OCI-LY7 (cell line): ENCODE results near the gene IL1RAPL1. TPM values are rescaled to one million over a fixed set of nuclear protein-coding genes. Genes with fewer than 3 reads are reported as not detected.

Experiments used
- BruUV-seq: library from RNA; stranded (reverse); fragments of 400-500 nt; replicated peaks from 2 replicates; lab custom pipeline; 2021; lab: Mats Ljungman, UMichigan
- CTCF ChIA-PET: fragments of 300-600 bp; sonication (Branson Sonifier 250); formaldehyde crosslinking; loops from one replicate; lab custom pipeline; 2022; ENCODE audit warnings: antibody characterized with exemption; ENCODE audit not compliant: unreplicated experiment; lab: Charles Lee
- POLR2A ChIA-PET: fragments of 300-600 bp; sonication (Branson Sonifier 250); formaldehyde crosslinking; loops from one replicate; lab custom pipeline; 2022; ENCODE audit warnings: antibody characterized with exemption; lab: Charles Lee
- DNase-seq: peaks from one replicate; pipeline ENCODE4 v3.0.0-alpha.2; 2015; ENCODE audit warnings: low spot score
- H2AFZ ChIP-seq: fragments of 200-600 bp; sonication (generic), shearing (Covaris generic); 2 replicates; pipeline ENCODE4 v1.6.1; 2014; ENCODE audit warnings: mild to moderate bottlenecking, antibody characterized with exemption, low read length, moderate library complexity
- H3K27ac ChIP-seq: fragments of 200-600 bp; sonication (generic); 2 replicates; pipeline ENCODE4 v1.5.1; 2014; ENCODE audit warnings: mixed run types, low read depth, mild to moderate bottlenecking, moderate library complexity, low read length, inconsistent platforms; ENCODE audit not compliant: poor library complexity, severe bottlenecking
- H3K36me3 ChIP-seq: fragments of 200-600 bp; sonication (generic); 2 replicates; pipeline ENCODE4 v1.6.1; 2014; ENCODE audit warnings: mild to moderate bottlenecking, antibody characterized with exemption, low read length, moderate library complexity, mixed read lengths; ENCODE audit not compliant: insufficient read depth
- H3K4me1 ChIP-seq: fragments of 200-600 bp; sonication (generic); 2 replicates; pipeline ENCODE4 v1.5.1; 2014; ENCODE audit warnings: mild to moderate bottlenecking, low read length; ENCODE audit not compliant: insufficient read depth, poor library complexity, severe bottlenecking
- H3K4me2 ChIP-seq: fragments of 200-600 bp; sonication (generic); 2 replicates; pipeline ENCODE4 v1.6.1; 2014; ENCODE audit warnings: mild to moderate bottlenecking, low read length
- H3K4me3 ChIP-seq: fragments of 200-600 bp; sonication (generic); 2 replicates; pipeline ENCODE4 v1.5.1; 2014; ENCODE audit warnings: mild to moderate bottlenecking, low read depth, low read length; ENCODE audit not compliant: poor library complexity, severe bottlenecking
- H3K79me2 ChIP-seq: fragments of 200-600 bp; sonication (generic); 2 replicates; pipeline ENCODE4 v1.6.1; 2016; ENCODE audit warnings: low read depth, mild to moderate bottlenecking, low read length, moderate library complexity, mixed read lengths; ENCODE audit not compliant: insufficient read depth
- H3K9me2 ChIP-seq: fragments of 200-600 bp; sonication (generic); 2 replicates; pipeline ENCODE4 v1.6.1; 2016; ENCODE audit warnings: mild to moderate bottlenecking, low read length, mixed read lengths; ENCODE audit not compliant: insufficient read depth
- H3K9me3 ChIP-seq: fragments of 200-600 bp; sonication (generic); 2 replicates; pipeline ENCODE4 v1.6.1; 2014; ENCODE audit warnings: mild to moderate bottlenecking, mixed run types, low read length, mixed read lengths
- H4K20me1 ChIP-seq: fragments of 200-600 bp; sonication (generic); 2 replicates; pipeline ENCODE4 v1.6.1; 2014; ENCODE audit warnings: mild to moderate bottlenecking, antibody characterized with exemption, low read length, moderate library complexity, mixed read lengths; ENCODE audit not compliant: insufficient read depth
- CTCF ChIP-seq: fragments of 200-600 bp; sonication (generic); conservative IDR thresholded peaks from 2 replicates; pipeline ENCODE4 v1.5.1; 2014; ENCODE audit warnings: mild to moderate bottlenecking, antibody characterized with exemption, low read length, moderate library complexity, mixed read lengths
- EZH2phosphoT487 ChIP-seq: fragments of 200-600 bp; sonication (generic); IDR thresholded peaks from 2 replicates; pipeline ENCODE4 v1.6.1; 2018; ENCODE audit warnings: low read depth, borderline replicate concordance, mild to moderate bottlenecking, mixed run types, antibody characterized with exemption, low read length, moderate library complexity, mixed read lengths
- intact Hi-C: fragments of 100-400 bp; cut with micrococcal nuclease; formaldehyde crosslinking; loops from one replicate; pipeline ENCODE4 v1.10.0; 2022; ENCODE audit not compliant: unreplicated experiment
- total RNA-seq, 2 experiments: library from RNA; depleted of rRNA in 1 of 2; stranded (reverse); fragments of >200 nt in 1 of 2; shearing (Covaris generic) in 1 of 2; gene quantifications; 2 replicates each; pipeline ENCODE4 v1.2.3, GENCODE V29; 2014 to 2022

The IL1RAPL1 gene
- total RNA-seq, 2 experiments from 2014 or later: not detected

GRCh38 chrX:29797156-29797555, 1209.9 kb downstream of the IL1RAPL1 start:
- BruUV-seq: no TSS peak
- CTCF ChIA-PET: no interaction called here
- Histone ChIP-seq H3K4me3 (no peak overlapping the region), H3K36me3 (no peaks in the 10 kb centered on the region), H3K27ac (no peak overlapping the region), H2AFZ (no peak overlapping the region), H3K9me3 (no peaks in the 10 kb centered on the region), H4K20me1 (no peaks in the 10 kb centered on the region), H3K4me2 (no peak overlapping the region), H3K79me2 (no peaks in the 10 kb centered on the region), H3K9me2 (no peaks in the 10 kb centered on the region), H3K4me1 (no peaks in the 10 kb centered on the region)
- DNase-seq: no peak
- TF ChIP-seq EZH2phosphoT487: no peak
- no peak for TF ChIP-seq CTCF
- intact Hi-C loops: no loop called here
- POLR2A ChIA-PET: no interaction called here

- POLR2A ChIA-PET: no interaction called here
- TF ChIP-seq CTCF: no peak
- intact Hi-C loops: no loop called here
- Histone ChIP-seq H3K4me3 (no peak overlapping the region), H3K4me2 (no peak overlapping the region), H3K9me3 (no peaks in the 10 kb centered on the region), H4K20me1 (no peaks in the 10 kb centered on the region), H3K4me1 (no peaks in the 10 kb centered on the region), H3K27ac (no peak overlapping the region), H3K79me2 (no peaks in the 10 kb centered on the region), H3K36me3 (no peaks in the 10 kb centered on the region), H3K9me2 (no peaks in the 10 kb centered on the region), H2AFZ (no peak overlapping the region)
- DNase-seq: no peak
- BruUV-seq: no TSS peak
- CTCF ChIA-PET: no interaction called here
These were observed 1211.2 kb downstream of the IL1RAPL1 start for GRCh38 chrX:29798469-29798868.

GRCh38 chrX:29813174-29813573, 1225.9 kb downstream of the IL1RAPL1 start:
- Histone ChIP-seq H3K4me3 (no peak overlapping the region), H3K4me2 (no peak overlapping the region), H4K20me1 (no peaks in the 10 kb centered on the region), H3K9me2 (no peaks in the 10 kb centered on the region), H3K9me3 (no peaks in the 10 kb centered on the region), H2AFZ (no peak overlapping the region), H3K27ac (no peak overlapping the region), H3K79me2 (no peaks in the 10 kb centered on the region), H3K4me1 (no peaks in the 10 kb centered on the region), H3K36me3 (no peaks in the 10 kb centered on the region)
- TF ChIP-seq EZH2phosphoT487: no peak
- TF ChIP-seq CTCF: no peak
- POLR2A ChIA-PET: no interaction called here
- BruUV-seq: no TSS peak
- no peak for DNase-seq
- CTCF ChIA-PET: no interaction called here
- intact Hi-C loops: no loop called here
